Liver (tissue), 9 donors: ENCODE results near the gene NMUR1. TPM values are rescaled to one million over a fixed set of nuclear protein-coding genes. Genes with fewer than 3 reads are reported as not detected.

Experiments
- DNase-seq: peaks from one replicate; pipeline ENCODE4 v3.0.0-alpha.2; 2017; ENCODE audit warnings: low spot score
- H3K27ac ChIP-seq, 2 donors: one replicate each; pipeline ENCODE4 v1.7.0; 2013; ENCODE audit warnings: inconsistent platforms in 2 of 2, low read length in 2 of 2, control low read depth in 1 of 2, low read depth in 1 of 2, mild to moderate bottlenecking in 1 of 2
- H3K27me3 ChIP-seq, 4 donors: one replicate each; pipeline versions ENCODE4 v1.6.1 to v1.7.0; 2013; ENCODE audit warnings: low read length in 3 of 4, inconsistent platforms in 1 of 4, mild to moderate bottlenecking in 1 of 4, moderate library complexity in 1 of 4; ENCODE audit not compliant: control insufficient read depth in 4 of 4, insufficient read depth in 4 of 4
- H3K36me3 ChIP-seq, 4 donors: one replicate each; pipeline versions ENCODE4 v1.6.1 to v1.7.0; 2013; ENCODE audit warnings: low read length in 3 of 4, mild to moderate bottlenecking in 3 of 4, low read depth in 1 of 4, moderate library complexity in 1 of 4; ENCODE audit not compliant: control insufficient read depth in 4 of 4, insufficient read depth in 3 of 4
- H3K4me1 ChIP-seq, 4 donors: one replicate each; pipeline versions ENCODE4 v1.6.1 to v1.7.0; 2013; ENCODE audit warnings: low read length in 3 of 4, mild to moderate bottlenecking in 3 of 4, moderate library complexity in 1 of 4; ENCODE audit not compliant: control insufficient read depth in 4 of 4, insufficient read depth in 4 of 4
- H3K4me3 ChIP-seq, 3 donors: one replicate each; pipeline versions ENCODE4 v1.6.1 to v1.7.0; 2013; ENCODE audit warnings: low read length in 3 of 3, control low read depth in 1 of 3, low read depth in 1 of 3, mild to moderate bottlenecking in 1 of 3
- H3K9ac ChIP-seq, 2 donors: one replicate each; pipeline ENCODE4 v1.7.0; 2013; ENCODE audit warnings: low read length in 2 of 2, mild to moderate bottlenecking in 2 of 2, moderate library complexity in 2 of 2, control low read depth in 1 of 2, low read depth in 1 of 2
- H3K9me3 ChIP-seq, 4 donors: one replicate each; pipeline versions ENCODE4 v1.6.1 to v1.7.0; 2013; ENCODE audit warnings: low read length in 3 of 4; ENCODE audit not compliant: control insufficient read depth in 4 of 4
- ATF3 ChIP-seq: IDR thresholded peaks from 2 replicates; pipeline ENCODE4 v1.6.1; 2016; ENCODE audit warnings: antibody characterized with exemption
- EGR1 ChIP-seq, 2 donors: IDR thresholded peaks; 2 replicates each; pipeline ENCODE4 v1.6.1; 2016 to 2018; ENCODE audit warnings: antibody characterized with exemption in 2 of 2, low read depth in 2 of 2
- FOXA1 ChIP-seq: IDR thresholded peaks from 2 replicates; pipeline ENCODE4 v1.6.1; 2016; ENCODE audit warnings: antibody characterized with exemption
- FOXA2 ChIP-seq: IDR thresholded peaks from 2 replicates; pipeline ENCODE4 v1.6.1; 2016; ENCODE audit warnings: antibody characterized with exemption
- HNF4A ChIP-seq, 2 donors: conservative IDR thresholded peaks; 2 replicates each; pipeline ENCODE4 v1.6.1; 2016; ENCODE audit warnings: antibody characterized with exemption in 2 of 2, mild to moderate bottlenecking in 2 of 2
- HNF4G ChIP-seq: IDR thresholded peaks from 2 replicates; pipeline ENCODE4 v1.6.1; 2016; ENCODE audit warnings: antibody characterized with exemption
- JUND ChIP-seq, 2 donors: IDR thresholded peaks; 2 replicates each; pipeline ENCODE4 v1.6.1; 2016; ENCODE audit warnings: antibody characterized with exemption in 2 of 2
- MAX ChIP-seq: IDR thresholded peaks from 2 replicates; pipeline ENCODE4 v1.6.1; 2016; ENCODE audit warnings: antibody characterized with exemption
- NR2F2 ChIP-seq: IDR thresholded peaks from 2 replicates; pipeline ENCODE4 v1.6.1; 2016; ENCODE audit warnings: antibody characterized with exemption
- RAD21 ChIP-seq, 2 donors: IDR thresholded peaks; 2 replicates each; pipeline ENCODE4 v1.6.1; 2016; ENCODE audit warnings: antibody characterized with exemption in 2 of 2, mild to moderate bottlenecking in 2 of 2
- RXRA ChIP-seq, 2 donors: IDR thresholded peaks; 2 replicates each; pipeline ENCODE4 v1.6.1; 2017 to 2018; ENCODE audit warnings: antibody characterized with exemption in 2 of 2, mild to moderate bottlenecking in 1 of 2
- SP1 ChIP-seq: IDR thresholded peaks from 2 replicates; pipeline ENCODE4 v1.6.1; 2018; ENCODE audit warnings: antibody characterized with exemption, mild to moderate bottlenecking
- TAF1 ChIP-seq: conservative IDR thresholded peaks from 2 replicates; pipeline ENCODE4 v1.6.1; 2016; ENCODE audit warnings: antibody characterized with exemption, mild to moderate bottlenecking
- YY1 ChIP-seq: IDR thresholded peaks from 2 replicates; pipeline ENCODE4 v1.6.1; 2016; ENCODE audit warnings: antibody characterized with exemption, mild to moderate bottlenecking
- ZBTB33 ChIP-seq: IDR thresholded peaks from 2 replicates; pipeline ENCODE4 v1.6.1; 2016; ENCODE audit warnings: antibody characterized with exemption
- WGBS: extraction: QIAGEN DNeasy Blood & Tissue Kit; methylation state at CpG from one replicate; pipeline ENCODE4 v1.1.7; 2013; 5-methylcytosine and 5-hydroxymethylcytosine counted together
- polyA plus RNA-seq, 2 donors: library from polyadenylated mRNA; stranded (reverse) in 1 of 2; unstranded in 1 of 2; fragments of 200-250 nt in 1 of 2; fragments of >200 nt in 1 of 2; fragmentation: Nextera tagmentation in 1 of 2; extraction: Ambion mirVana in 1 of 2; gene quantifications; one replicate each; pipeline versions ENCODE4 v1.2.1 to v1.2.3, GENCODE V29; 2013 to 2015
- total RNA-seq, 2 donors: library from RNA; depleted of rRNA; stranded (reverse); fragments of >200 nt; gene quantifications; one replicate each; pipeline ENCODE4 v1.2.3, GENCODE V29; 2014
- TF ChIP-seq, protein P1 (sequence below): fragments of 150-350 bp; IDR thresholded peaks from 2 replicates; pipeline ENCODE4 v1.5.1; 2017; ENCODE audit warnings: improper control_type of control experiment, low read depth, low read length; ENCODE audit not compliant: missing input control
- donor health status: healthy.
- donor health status: healthy.
- donor health status: healthy.
- donor health status: healthy.
- donor health status: healthy.

Gene NMUR1
- total and polyA plus RNA-seq, 4 donors, result 0.23 to 0.84 (median 0.52) TPM

DNA sequence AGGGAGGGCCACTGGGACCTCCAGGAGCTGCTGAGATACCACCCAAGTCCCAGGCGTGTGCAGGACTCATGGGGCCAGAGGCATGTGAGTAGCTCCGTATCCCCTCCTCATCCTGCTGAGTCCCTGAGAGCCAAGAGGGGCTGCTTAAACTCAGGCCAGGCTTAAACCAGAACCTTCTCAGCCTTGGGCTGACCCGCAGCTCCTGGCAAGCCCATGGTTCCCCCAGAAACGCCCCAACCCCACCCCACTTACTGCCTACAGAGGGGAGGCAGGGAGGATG, 2.5 kb upstream of the NMUR1 start (continued):
- no peak for TF ChIP-seq EGR1 (IDR thresholded peaks at IDR 0.05; ENCODE audit: low read depth in 2 of 2)
- TF ChIP-seq HNF4A (conservative IDR thresholded peaks at IDR 0.05), result no peak
- no peak for TF ChIP-seq HNF4G
- TF ChIP-seq FOXA2, result no peak
- no peak for TF ChIP-seq NR2F2
- TF ChIP-seq, protein P1, sequence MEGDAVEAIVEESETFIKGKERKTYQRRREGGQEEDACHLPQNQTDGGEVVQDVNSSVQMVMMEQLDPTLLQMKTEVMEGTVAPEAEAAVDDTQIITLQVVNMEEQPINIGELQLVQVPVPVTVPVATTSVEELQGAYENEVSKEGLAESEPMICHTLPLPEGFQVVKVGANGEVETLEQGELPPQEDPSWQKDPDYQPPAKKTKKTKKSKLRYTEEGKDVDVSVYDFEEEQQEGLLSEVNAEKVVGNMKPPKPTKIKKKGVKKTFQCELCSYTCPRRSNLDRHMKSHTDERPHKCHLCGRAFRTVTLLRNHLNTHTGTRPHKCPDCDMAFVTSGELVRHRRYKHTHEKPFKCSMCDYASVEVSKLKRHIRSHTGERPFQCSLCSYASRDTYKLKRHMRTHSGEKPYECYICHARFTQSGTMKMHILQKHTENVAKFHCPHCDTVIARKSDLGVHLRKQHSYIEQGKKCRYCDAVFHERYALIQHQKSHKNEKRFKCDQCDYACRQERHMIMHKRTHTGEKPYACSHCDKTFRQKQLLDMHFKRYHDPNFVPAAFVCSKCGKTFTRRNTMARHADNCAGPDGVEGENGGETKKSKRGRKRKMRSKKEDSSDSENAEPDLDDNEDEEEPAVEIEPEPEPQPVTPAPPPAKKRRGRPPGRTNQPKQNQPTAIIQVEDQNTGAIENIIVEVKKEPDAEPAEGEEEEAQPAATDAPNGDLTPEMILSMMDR, result no peak
- TF ChIP-seq SP1, result no peak
- no peak for TF ChIP-seq JUND (IDR thresholded peaks at IDR 0.05)
- TF ChIP-seq YY1, result no peak
- TF ChIP-seq RXRA (IDR thresholded peaks at IDR 0.05), result no peak
- TF ChIP-seq TAF1, result no peak

DNA sequence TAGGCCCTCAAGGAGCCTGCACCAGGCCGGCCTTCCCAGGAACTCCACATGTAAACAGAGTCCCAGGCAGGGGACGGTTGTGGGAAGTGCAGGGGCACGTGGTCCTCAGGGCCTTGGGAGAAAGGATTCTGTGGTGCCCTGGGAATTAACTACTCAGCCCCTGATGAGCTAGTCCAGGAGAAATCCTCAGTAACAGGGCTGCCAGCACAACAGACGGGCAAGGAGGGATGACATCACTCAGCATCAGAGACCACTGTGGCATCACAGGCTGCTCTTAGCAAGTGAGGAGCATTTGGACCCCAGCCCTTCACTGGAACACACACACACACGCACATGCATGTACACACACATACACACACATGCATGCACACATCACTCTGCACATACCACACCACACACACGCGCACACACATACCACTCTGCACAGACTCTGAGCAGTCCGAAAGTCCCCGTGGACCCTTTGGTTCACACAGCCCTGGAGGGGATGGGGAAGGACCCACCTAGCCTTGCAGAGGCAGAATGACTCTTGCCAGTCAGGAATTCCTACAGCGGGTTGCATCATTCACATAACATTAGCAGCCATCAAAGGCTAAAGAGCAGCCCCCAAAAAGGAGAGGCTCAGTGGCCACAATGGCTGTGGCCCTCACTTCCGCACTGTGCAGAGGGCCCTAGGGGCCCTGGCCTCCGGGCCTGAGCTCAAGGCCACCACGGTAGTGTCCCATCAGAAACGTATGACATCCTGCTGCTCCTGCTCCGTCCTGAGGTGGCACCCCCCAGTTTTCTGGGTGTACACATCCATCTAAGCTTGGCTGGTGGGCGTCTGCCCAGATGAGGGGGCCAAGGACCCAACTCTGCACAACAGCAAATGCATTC, 1.9 kb upstream of the NMUR1 start:
- Histone ChIP-seq H3K9ac (no peak overlapping the region), H3K36me3 (no peaks in the 10 kb centered on the region), H3K9me3 (no peaks in the 10 kb centered on the region), H3K4me1 (peaks cover 0 to 5% (median 2%) of the 10 kb centered on the region in 4 donors), H3K27ac (no peak overlapping the region), H3K4me3 (no peak overlapping the region), H3K27me3 (no peaks in the 10 kb centered on the region)
- TF ChIP-seq ATF3, result no peak
- no peak for TF ChIP-seq FOXA1
- TF ChIP-seq RXRA (IDR thresholded peaks at IDR 0.05), result no peak
- TF ChIP-seq HNF4G, result no peak
- TF ChIP-seq TAF1, result no peak
- no peak for TF ChIP-seq EGR1 (IDR thresholded peaks at IDR 0.05; ENCODE audit: low read depth in 2 of 2)
- no peak for TF ChIP-seq JUND (IDR thresholded peaks at IDR 0.05)
- no peak for TF ChIP-seq NR2F2
- TF ChIP-seq SP1, result no peak
- no peak for TF ChIP-seq HNF4A (conservative IDR thresholded peaks at IDR 0.05)
- TF ChIP-seq FOXA2, result no peak
- TF ChIP-seq MAX, result no peak
- TF ChIP-seq YY1, result no peak
- TF ChIP-seq, protein P1, result no peak
- TF ChIP-seq ZBTB33, result no peak
- no peak for TF ChIP-seq RAD21 (IDR thresholded peaks at IDR 0.05)
- WGBS, result 90% methylated on average over 16 of the region's 16 CpGs
- DNase-seq, result no peak
